ENCODE data around the gene C1orf115.

DNA sequence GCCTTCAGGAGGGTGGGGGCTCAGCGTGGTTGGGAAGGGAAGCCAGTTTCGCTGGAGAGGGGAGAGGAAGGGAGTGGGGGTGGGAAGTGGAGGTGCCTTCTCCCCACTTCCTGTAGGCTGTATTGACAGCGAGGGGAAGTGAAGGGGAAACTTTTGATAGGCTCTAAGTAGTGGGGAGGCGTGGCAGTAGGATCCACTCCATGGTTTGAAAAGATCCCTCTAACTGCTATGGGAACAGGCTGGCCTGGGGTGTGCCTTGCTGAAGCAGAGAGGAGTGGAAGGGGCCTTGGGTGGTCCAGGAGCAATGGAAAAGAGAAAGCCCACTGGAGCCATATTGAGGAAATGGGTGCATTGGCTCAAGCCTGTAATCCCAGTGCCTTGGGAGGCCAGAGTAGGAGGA, 20.2 kb downstream of the C1orf115 start:
- TF ChIP-seq, protein P1, sequence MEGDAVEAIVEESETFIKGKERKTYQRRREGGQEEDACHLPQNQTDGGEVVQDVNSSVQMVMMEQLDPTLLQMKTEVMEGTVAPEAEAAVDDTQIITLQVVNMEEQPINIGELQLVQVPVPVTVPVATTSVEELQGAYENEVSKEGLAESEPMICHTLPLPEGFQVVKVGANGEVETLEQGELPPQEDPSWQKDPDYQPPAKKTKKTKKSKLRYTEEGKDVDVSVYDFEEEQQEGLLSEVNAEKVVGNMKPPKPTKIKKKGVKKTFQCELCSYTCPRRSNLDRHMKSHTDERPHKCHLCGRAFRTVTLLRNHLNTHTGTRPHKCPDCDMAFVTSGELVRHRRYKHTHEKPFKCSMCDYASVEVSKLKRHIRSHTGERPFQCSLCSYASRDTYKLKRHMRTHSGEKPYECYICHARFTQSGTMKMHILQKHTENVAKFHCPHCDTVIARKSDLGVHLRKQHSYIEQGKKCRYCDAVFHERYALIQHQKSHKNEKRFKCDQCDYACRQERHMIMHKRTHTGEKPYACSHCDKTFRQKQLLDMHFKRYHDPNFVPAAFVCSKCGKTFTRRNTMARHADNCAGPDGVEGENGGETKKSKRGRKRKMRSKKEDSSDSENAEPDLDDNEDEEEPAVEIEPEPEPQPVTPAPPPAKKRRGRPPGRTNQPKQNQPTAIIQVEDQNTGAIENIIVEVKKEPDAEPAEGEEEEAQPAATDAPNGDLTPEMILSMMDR (IDR thresholded peaks at IDR 0.05), result no peak
- TF ChIP-seq POLR2A (IDR thresholded peaks at IDR 0.05; ENCODE audit: low read depth), result no peak

All from esophagus muscularis mucosa (tissue), 3 donors.